ENCODE results near the gene BHLHA15.

BHLHA15 gene

GRCh38 chr7:98175260-98175940, 35.8 kb upstream of the BHLHA15 start:
- Histone ChIP-seq H3K23ac (ENCODE audit: low read length) (no peak overlapping the region), H3K9me3 (ENCODE audit: insufficient read depth, low read depth, low read length) (no peaks in the 10 kb centered on the region), H3K27me3 (ENCODE audit: insufficient read depth, low read length) (no peaks in the 10 kb centered on the region)

DNA sequence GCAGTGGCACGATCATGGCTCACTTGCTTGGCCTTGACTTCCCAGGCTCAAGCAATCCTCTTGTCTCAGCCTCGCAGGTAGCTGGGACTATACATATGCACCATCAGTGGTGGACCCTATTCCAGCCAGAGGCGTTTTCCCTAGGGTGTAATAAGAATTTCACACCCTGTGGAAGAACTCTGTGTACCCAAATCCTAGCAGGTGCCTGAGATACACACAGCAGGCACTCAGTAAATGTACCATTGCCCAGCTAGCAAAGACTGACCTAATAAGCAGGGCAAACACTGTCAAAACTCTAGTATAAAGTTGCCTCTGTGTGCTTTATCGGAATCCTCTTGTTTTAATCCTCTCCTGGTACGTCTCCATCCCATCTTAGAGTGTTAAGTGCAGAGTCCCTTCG, 33.7 kb upstream of the BHLHA15 start:
- Histone ChIP-seq H3K4me2 (ENCODE audit: low read length) (no peak overlapping the region), H3K9ac (ENCODE audit: low read length) (no peak overlapping the region), H2BK5ac (ENCODE audit: low read depth, low read length, poor library complexity) (no peak overlapping the region), H3K4me3 (ENCODE audit: low read depth, low read length) (no peak overlapping the region), H2BK120ac (ENCODE audit: insufficient read depth, low read length, poor library complexity) (no peak overlapping the region), H3K18ac (ENCODE audit: low read length) (no peak overlapping the region), H3K27ac (ENCODE audit: low read depth, low read length) (no peak overlapping the region), H3K14ac (ENCODE audit: low read length) (no peak overlapping the region), H2AK5ac (ENCODE audit: low read length) (no peak overlapping the region), H2BK12ac (ENCODE audit: low read length) (no peak overlapping the region), H3K9me3 (ENCODE audit: insufficient read depth, low read depth, low read length) (no peaks in the 10 kb centered on the region), H3K79me2 (ENCODE audit: control insufficient read depth, insufficient read depth, low read length, poor library complexity) (peaks cover 2% of the 10 kb centered on the region), H3K23ac (ENCODE audit: low read length) (no peak overlapping the region), H4K8ac (ENCODE audit: low read depth, low read length) (no peak overlapping the region), H3K4ac (ENCODE audit: low read depth, low read length) (no peak overlapping the region), H3K27me3 (ENCODE audit: insufficient read depth, low read length) (no peaks in the 10 kb centered on the region), H3K4me1 (ENCODE audit: control insufficient read depth in 1 of 2, insufficient read depth in 2 of 2, low read length in 2 of 2) (peaks cover 5 to 8% of the 10 kb centered on the region in 2 experiments), H4K91ac (ENCODE audit: low read depth, low read length) (no peak overlapping the region), H3K36me3 (ENCODE audit: control insufficient read depth in 1 of 2, insufficient read depth in 2 of 2, low read length in 2 of 2) (peaks cover 3 to 7% of the 10 kb centered on the region in 2 experiments), H3K79me1 (ENCODE audit: low read length) (peaks cover 5% of the 10 kb centered on the region), H4K12ac (ENCODE audit: low read depth, low read length) (no peak overlapping the region), H2AFZ (ENCODE audit: insufficient read depth, low read length, poor library complexity) (no peak overlapping the region)
- no peak for DNase-seq
- WGBS (ENCODE audit: extremely low coverage, insufficient coverage, insufficient read length) = no CpG with 5 or more reads among the region's 6 CpGs

More at GRCh38 chr7:98175260-98175940, 35.8 kb upstream of the BHLHA15 start:
- no peak overlapping the region for H3K14ac ChIP-seq (ENCODE audit: low read length)
- H3K18ac ChIP-seq (ENCODE audit: low read length) = no peak overlapping the region
- H2BK12ac ChIP-seq (ENCODE audit: low read length) = no peak overlapping the region
- peak in 1 of 2 donors; percentile 13 for DNase-seq
- peaks cover 5% of the 10 kb centered on the region for H3K79me1 ChIP-seq (ENCODE audit: low read length)
- no peak overlapping the region for H4K12ac ChIP-seq (ENCODE audit: low read depth, low read length)
- H3K4me2 ChIP-seq (ENCODE audit: low read length) = no peak overlapping the region
- H3K27ac ChIP-seq (ENCODE audit: low read depth, low read length) = peak overlapping the region; percentile 38
- H3K79me2 ChIP-seq (ENCODE audit: control insufficient read depth, insufficient read depth, low read length, poor library complexity) = peaks cover 2% of the 10 kb centered on the region
- H2BK5ac ChIP-seq (ENCODE audit: low read depth, low read length, poor library complexity) = no peak overlapping the region
- H4K91ac ChIP-seq (ENCODE audit: low read depth, low read length) = no peak overlapping the region
- no peak overlapping the region for H3K4me3 ChIP-seq (ENCODE audit: low read depth, low read length)
- no peak overlapping the region for H2AK5ac ChIP-seq (ENCODE audit: low read length)
- H4K8ac ChIP-seq (ENCODE audit: low read depth, low read length) = no peak overlapping the region
- H3K4me1 ChIP-seq (ENCODE audit: control insufficient read depth in 1 of 2, insufficient read depth in 2 of 2, low read length in 2 of 2) = peaks cover 5 to 8% of the 10 kb centered on the region in 2 experiments
- H3K4ac ChIP-seq (ENCODE audit: low read depth, low read length) = no peak overlapping the region
- no CpG with 5 or more reads among the region's 8 CpGs for WGBS (ENCODE audit: extremely low coverage, insufficient coverage, insufficient read length)
- H2BK120ac ChIP-seq (ENCODE audit: insufficient read depth, low read length, poor library complexity) = peak overlapping the region; percentile 38
- no peak overlapping the region for H3K9ac ChIP-seq (ENCODE audit: low read length)
- H3K36me3 ChIP-seq (ENCODE audit: control insufficient read depth in 1 of 2, insufficient read depth in 2 of 2, low read length in 2 of 2) = peaks cover 7 to 10% of the 10 kb centered on the region in 2 experiments
- H2AFZ ChIP-seq (ENCODE audit: insufficient read depth, low read length, poor library complexity) = no peak overlapping the region

GRCh38 chr7:98178321-98178720, 32.9 kb upstream of the BHLHA15 start:
- peak in 1 of 2 donors; percentile 75 for DNase-seq
- Histone ChIP-seq H2BK12ac (ENCODE audit: low read length) (peak overlapping the region; percentile 53), H3K9ac (ENCODE audit: low read length) (no peak overlapping the region), H3K14ac (ENCODE audit: low read length) (peak overlapping the region; percentile 47), H4K12ac (ENCODE audit: low read depth, low read length) (no peak overlapping the region), H3K23ac (ENCODE audit: low read length) (no peak overlapping the region), H3K36me3 (ENCODE audit: control insufficient read depth in 1 of 2, insufficient read depth in 2 of 2, low read length in 2 of 2) (peaks cover 3 to 7% of the 10 kb centered on the region in 2 experiments), H3K18ac (ENCODE audit: low read length) (no peak overlapping the region), H3K27ac (ENCODE audit: low read depth, low read length) (no peak overlapping the region), H4K91ac (ENCODE audit: low read depth, low read length) (peak overlapping the region; percentile 43), H2BK5ac (ENCODE audit: low read depth, low read length, poor library complexity) (peak overlapping the region; percentile 36), H2AFZ (ENCODE audit: insufficient read depth, low read length, poor library complexity) (no peak overlapping the region), H3K79me1 (ENCODE audit: low read length) (peaks cover 5% of the 10 kb centered on the region), H3K9me3 (ENCODE audit: insufficient read depth, low read depth, low read length) (no peaks in the 10 kb centered on the region), H3K4ac (ENCODE audit: low read depth, low read length) (no peak overlapping the region), H3K79me2 (ENCODE audit: control insufficient read depth, insufficient read depth, low read length, poor library complexity) (peaks cover 2% of the 10 kb centered on the region), H2BK120ac (ENCODE audit: insufficient read depth, low read length, poor library complexity) (peak overlapping the region; percentile 62), H3K4me3 (ENCODE audit: low read depth, low read length) (no peak overlapping the region), H2AK5ac (ENCODE audit: low read length) (peak overlapping the region; percentile 64), H3K4me1 (ENCODE audit: control insufficient read depth in 1 of 2, insufficient read depth in 2 of 2, low read length in 2 of 2) (peaks cover 5 to 8% of the 10 kb centered on the region in 2 experiments), H4K8ac (ENCODE audit: low read depth, low read length) (no peak overlapping the region), H3K4me2 (ENCODE audit: low read length) (no peak overlapping the region), H3K27me3 (ENCODE audit: insufficient read depth, low read length) (no peaks in the 10 kb centered on the region)
- WGBS (ENCODE audit: extremely low coverage, insufficient coverage, insufficient read length) = no CpG with 5 or more reads among the region's 16 CpGs

- Histone ChIP-seq H2BK5ac (ENCODE audit: low read depth, low read length, poor library complexity) (no peak overlapping the region), H3K4me3 (ENCODE audit: low read depth, low read length) (no peak overlapping the region), H3K79me2 (ENCODE audit: control insufficient read depth, insufficient read depth, low read length, poor library complexity) (peaks cover 2% of the 10 kb centered on the region), H3K18ac (ENCODE audit: low read length) (no peak overlapping the region), H3K23ac (ENCODE audit: low read length) (no peak overlapping the region), H4K12ac (ENCODE audit: low read depth, low read length) (no peak overlapping the region), H3K4me1 (ENCODE audit: control insufficient read depth in 1 of 2, insufficient read depth in 2 of 2, low read length in 2 of 2) (peaks cover 5 to 8% of the 10 kb centered on the region in 2 experiments), H3K9me3 (ENCODE audit: insufficient read depth, low read depth, low read length) (no peaks in the 10 kb centered on the region), H3K4ac (ENCODE audit: low read depth, low read length) (no peak overlapping the region), H2BK12ac (ENCODE audit: low read length) (no peak overlapping the region), H4K8ac (ENCODE audit: low read depth, low read length) (no peak overlapping the region), H3K4me2 (ENCODE audit: low read length) (no peak overlapping the region), H3K14ac (ENCODE audit: low read length) (no peak overlapping the region), H3K36me3 (ENCODE audit: control insufficient read depth in 1 of 2, insufficient read depth in 2 of 2, low read length in 2 of 2) (peaks cover 3 to 7% of the 10 kb centered on the region in 2 experiments), H2BK120ac (ENCODE audit: insufficient read depth, low read length, poor library complexity) (no peak overlapping the region), H4K91ac (ENCODE audit: low read depth, low read length) (no peak overlapping the region), H3K79me1 (ENCODE audit: low read length) (peaks cover 5% of the 10 kb centered on the region), H3K27ac (ENCODE audit: low read depth, low read length) (no peak overlapping the region), H3K9ac (ENCODE audit: low read length) (no peak overlapping the region), H2AFZ (ENCODE audit: insufficient read depth, low read length, poor library complexity) (no peak overlapping the region), H3K27me3 (ENCODE audit: insufficient read depth, low read length) (no peaks in the 10 kb centered on the region), H2AK5ac (ENCODE audit: low read length) (no peak overlapping the region)
- WGBS (ENCODE audit: extremely low coverage, insufficient coverage, insufficient read length) = no CpG with 5 or more reads among the region's 10 CpGs
- DNase-seq = peak; percentile 74 to 84
These were observed 32.3 kb upstream of the BHLHA15 start for GRCh38 chr7:98178762-98179490.
